GM19351 (cell line): ENCODE results near the gene UPB1.

Experiments used
- ATAC-seq: cut with Tn5 transposase; IDR thresholded peaks from one replicate; pipeline ENCODE4 v1.9.1; 2021; ENCODE audit warnings: mild to moderate bottlenecking, moderate library complexity; ENCODE audit not compliant: unreplicated experiment

UPB1 gene

GRCh38 chr22:24555165-24556039 is 60.3 kb downstream of the UPB1 start, which contains the start of gene SNRPD3:
Gene SNRPD3 (plus strand): TSS chr22:24555999. CDS start chr22:24557675, 1,676 bp downstream.
- ATAC-seq: peak; percentile 73

- no peak for ATAC-seq
Observed at GRCh38 chr22:24559471-24559870, 64.3 kb downstream of the UPB1 start.

- ATAC-seq: no peak
Observed at GRCh38 chr22:24563246-24563645, 68.1 kb downstream of the UPB1 start.

- no peak for ATAC-seq
Observed at GRCh38 chr22:24564376-24565058, 69.4 kb downstream of the UPB1 start.

GRCh38 chr22:24565077-24565476 is 69.9 kb downstream of the UPB1 start:
- ATAC-seq: no peak

- no peak for ATAC-seq
Observed at GRCh38 chr22:24566899-24567511, 71.9 kb downstream of the UPB1 start.

- no peak for ATAC-seq
Observed at GRCh38 chr22:24567668-24568067, 72.5 kb downstream of the UPB1 start.

- ATAC-seq: no peak
Observed at GRCh38 chr22:24571266-24571665, 76.1 kb downstream of the UPB1 start.

- no peak for ATAC-seq
Observed at GRCh38 chr22:24576778-24577177, 81.6 kb downstream of the UPB1 start.
